ENCODE data around the gene PDILT. TPM values are rescaled to one million over a fixed set of nuclear protein-coding genes. Genes with fewer than 3 reads are reported as not detected.

PDILT gene
- total RNA-seq, 4 donors from 2014 or later, result not detected

DNA sequence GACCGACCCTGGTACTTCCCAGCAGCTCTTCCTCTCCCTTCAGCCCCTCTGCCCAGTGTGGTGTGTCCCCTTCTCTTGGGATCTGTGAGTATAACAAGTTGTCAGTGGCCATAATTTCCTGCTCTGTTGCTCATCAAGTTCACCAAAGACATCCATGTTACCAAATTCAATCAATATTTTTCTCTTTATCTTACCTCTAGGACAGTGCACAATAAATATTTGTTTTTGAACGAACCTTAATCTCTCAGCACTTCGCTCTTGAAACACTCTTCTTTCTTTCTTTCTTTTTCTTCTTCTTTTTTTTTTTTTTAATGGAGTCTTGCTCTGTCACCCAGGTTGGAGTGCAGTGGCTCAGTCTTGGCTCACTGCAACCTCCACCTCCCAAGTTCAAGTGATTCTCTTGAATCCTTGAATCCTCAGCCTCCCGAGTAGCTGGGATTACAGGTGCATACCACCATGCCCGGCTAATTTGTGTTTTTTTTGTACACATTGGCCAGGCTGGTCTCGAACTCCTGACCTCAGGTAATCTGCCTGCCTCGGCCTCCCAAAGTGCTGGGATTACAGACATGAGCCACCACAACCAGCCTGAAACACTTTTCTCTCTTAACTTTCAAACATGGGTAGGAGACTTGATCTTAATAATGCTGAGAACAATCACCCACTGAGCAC, 49.3 kb downstream of the PDILT start:
- Histone ChIP-seq H3K27me3 (no peaks in the 10 kb centered on the region), H3K27ac (no peak overlapping the region), H3K4me1 (no peaks in the 10 kb centered on the region), H3K36me3 (no peaks in the 10 kb centered on the region), H3K4me3 (no peak overlapping the region), H3K9me3 (no peaks in the 10 kb centered on the region)
- no peak for DNase-seq
- in situ Hi-C loops (cut with MboI; ENCODE audit: low sequenced_read_pairs in 4 of 4), result no loop called here
- intact Hi-C loops (cut with DNase I; ENCODE audit: low total_unique reads), result no loop called here
- ATAC-seq, result no peak
- TF ChIP-seq, protein P1, sequence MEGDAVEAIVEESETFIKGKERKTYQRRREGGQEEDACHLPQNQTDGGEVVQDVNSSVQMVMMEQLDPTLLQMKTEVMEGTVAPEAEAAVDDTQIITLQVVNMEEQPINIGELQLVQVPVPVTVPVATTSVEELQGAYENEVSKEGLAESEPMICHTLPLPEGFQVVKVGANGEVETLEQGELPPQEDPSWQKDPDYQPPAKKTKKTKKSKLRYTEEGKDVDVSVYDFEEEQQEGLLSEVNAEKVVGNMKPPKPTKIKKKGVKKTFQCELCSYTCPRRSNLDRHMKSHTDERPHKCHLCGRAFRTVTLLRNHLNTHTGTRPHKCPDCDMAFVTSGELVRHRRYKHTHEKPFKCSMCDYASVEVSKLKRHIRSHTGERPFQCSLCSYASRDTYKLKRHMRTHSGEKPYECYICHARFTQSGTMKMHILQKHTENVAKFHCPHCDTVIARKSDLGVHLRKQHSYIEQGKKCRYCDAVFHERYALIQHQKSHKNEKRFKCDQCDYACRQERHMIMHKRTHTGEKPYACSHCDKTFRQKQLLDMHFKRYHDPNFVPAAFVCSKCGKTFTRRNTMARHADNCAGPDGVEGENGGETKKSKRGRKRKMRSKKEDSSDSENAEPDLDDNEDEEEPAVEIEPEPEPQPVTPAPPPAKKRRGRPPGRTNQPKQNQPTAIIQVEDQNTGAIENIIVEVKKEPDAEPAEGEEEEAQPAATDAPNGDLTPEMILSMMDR (IDR thresholded peaks at IDR 0.05 in 4 of 5, conservative IDR thresholded peaks at IDR 0.05 in 1 of 5), result no peak
- no peak for TF ChIP-seq POLR2A (IDR thresholded peaks at IDR 0.05)

DNA sequence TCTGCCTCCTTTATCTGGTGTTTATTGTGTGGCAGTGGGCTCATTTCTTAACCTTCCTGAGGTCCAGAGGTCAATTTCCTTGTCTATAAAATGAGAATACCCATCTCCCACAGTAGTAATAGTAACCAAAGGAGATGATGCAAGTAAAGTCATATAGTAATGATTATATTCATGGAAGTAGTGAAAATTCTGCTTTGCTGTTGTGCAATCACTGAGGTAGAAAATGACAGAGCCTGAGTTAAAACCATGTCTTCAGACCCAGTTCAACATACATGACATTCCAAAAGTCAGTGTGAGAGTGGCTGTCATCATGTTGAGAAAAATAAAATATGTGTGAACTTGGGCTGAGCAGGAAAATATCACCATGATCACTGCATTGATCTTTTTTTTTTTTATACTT, 51.2 kb downstream of the PDILT start:
- H3K27ac ChIP-seq, result no peak overlapping the region
- in situ Hi-C loops (cut with MboI; ENCODE audit: low sequenced_read_pairs in 4 of 4), result no loop called here
- TF ChIP-seq POLR2A (IDR thresholded peaks at IDR 0.05), result no peak
- TF ChIP-seq, protein P1 (IDR thresholded peaks at IDR 0.05 in 4 of 5, conservative IDR thresholded peaks at IDR 0.05 in 1 of 5), result no peak
- ATAC-seq (no peak), DNase-seq (no peak)
- no peaks in the 10 kb centered on the region for H3K4me1 ChIP-seq
- H3K4me3 ChIP-seq, result no peak overlapping the region
- H3K27me3 ChIP-seq, result no peaks in the 10 kb centered on the region
- H3K36me3 ChIP-seq, result no peaks in the 10 kb centered on the region
- H3K9me3 ChIP-seq, result no peaks in the 10 kb centered on the region
- intact Hi-C loops (cut with DNase I; ENCODE audit: low total_unique reads), result no loop called here

DNA sequence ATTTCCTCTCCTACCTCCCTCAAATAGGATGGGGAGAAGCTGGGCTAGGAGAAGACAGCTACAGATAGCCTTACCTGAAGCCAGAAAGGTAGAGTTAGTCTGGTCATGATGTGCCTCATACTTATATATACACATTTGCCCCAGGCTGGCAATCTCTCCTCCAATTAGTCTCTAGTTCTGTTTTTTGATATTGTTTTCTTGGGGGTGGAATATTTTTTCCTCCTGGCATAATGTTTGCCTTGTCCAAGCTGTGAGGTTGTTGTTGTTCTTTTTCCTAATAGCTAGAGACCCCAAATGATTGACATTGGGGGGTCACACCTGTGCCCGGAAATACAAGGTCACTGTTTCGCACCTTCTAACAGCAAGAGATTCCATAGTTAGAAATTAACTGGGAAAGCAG, 51.9 kb downstream of the PDILT start, which contains the start of gene UMOD:
UMOD (minus strand) TSS at position 101 of the 400 bp plus-strand sequence. CDS start 1,978 bp downstream, outside the sequence.
- in situ Hi-C loops (cut with MboI; ENCODE audit: low sequenced_read_pairs in 4 of 4), result no loop called here
- no peaks in the 10 kb centered on the region for H3K36me3 ChIP-seq
- TF ChIP-seq, protein P1 (IDR thresholded peaks at IDR 0.05 in 4 of 5, conservative IDR thresholded peaks at IDR 0.05 in 1 of 5), result no peak
- no peak for TF ChIP-seq POLR2A (IDR thresholded peaks at IDR 0.05)
- no peaks in the 10 kb centered on the region for H3K4me1 ChIP-seq
- no peaks in the 10 kb centered on the region for H3K27me3 ChIP-seq
- intact Hi-C loops (cut with DNase I; ENCODE audit: low total_unique reads), result no loop called here
- H3K9me3 ChIP-seq, result no peaks in the 10 kb centered on the region
- H3K27ac ChIP-seq, result no peak within 1 kb of the TSS
- no peak within 1 kb of the TSS for H3K4me3 ChIP-seq
- DNase-seq (no peak), ATAC-seq (no peak)

DNA sequence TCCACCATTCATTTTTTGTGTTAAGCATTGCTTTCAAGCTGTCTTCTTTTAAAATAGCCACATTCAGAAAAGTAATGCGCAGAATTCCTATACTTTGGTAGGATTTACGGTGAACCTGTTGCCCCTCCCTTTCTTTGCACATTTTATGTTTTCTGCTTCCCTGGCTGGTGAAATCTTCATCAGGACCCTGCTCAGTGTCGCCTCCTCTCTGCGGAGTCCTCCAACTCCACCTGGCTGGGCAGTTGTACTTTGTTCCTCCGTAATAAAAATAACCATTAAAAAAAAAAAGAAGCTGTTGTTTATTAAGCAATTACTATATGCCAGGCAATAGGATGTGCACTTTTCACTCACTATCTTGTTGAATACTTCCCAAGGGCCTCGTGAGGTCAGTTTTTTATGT, 54.9 kb downstream of the PDILT start:
- Histone ChIP-seq H3K4me1 (no peaks in the 10 kb centered on the region), H3K9me3 (no peaks in the 10 kb centered on the region), H3K27me3 (no peaks in the 10 kb centered on the region), H3K36me3 (no peaks in the 10 kb centered on the region), H3K4me3 (no peak overlapping the region), H3K27ac (no peak overlapping the region)
- in situ Hi-C loops (cut with MboI; ENCODE audit: low sequenced_read_pairs in 4 of 4) (no loop called here), intact Hi-C loops (cut with DNase I; ENCODE audit: low total_unique reads) (no loop called here)
- no peak for DNase-seq
- TF ChIP-seq, protein P1 (IDR thresholded peaks at IDR 0.05 in 4 of 5, conservative IDR thresholded peaks at IDR 0.05 in 1 of 5), result no peak
- no peak for TF ChIP-seq POLR2A (IDR thresholded peaks at IDR 0.05)
- ATAC-seq, result no peak

Data from gastrocnemius medialis (tissue), 4 donors.